HepG2 (cell line): Measurements from ENCODE around the gene MYD88. TPM values are rescaled to one million over a fixed set of nuclear protein-coding genes. Genes with fewer than 3 reads are reported as not detected.

Source experiments
- ATF2 ChIP-seq: sonication (generic); formaldehyde crosslinking; IDR thresholded peaks from 2 replicates; pipeline ENCODE4 v1.4.0; 2020; ENCODE audit warnings: missing genetic modification reagents
- CBX2 ChIP-seq, 2 experiments: fragments of 200-600 bp in 1 of 2; sonication (generic); formaldehyde crosslinking in 1 of 2; IDR thresholded peaks; 2 replicates each; pipeline versions ENCODE4 v1.7.0 to v1.8.1; 2018 to 2022; ENCODE audit warnings: low read depth in 2 of 2, low read length in 1 of 2, mild to moderate bottlenecking in 1 of 2, missing genetic modification reagents in 1 of 2
- EP300 ChIP-seq, 3 experiments: sonication (generic) in 1 of 3; formaldehyde crosslinking in 1 of 3; IDR thresholded peaks; 2 replicates each; pipeline versions ENCODE4 v1.5.1 to v1.6.1; 2011 to 2020; ENCODE audit warnings: low read depth in 2 of 3, low read length in 2 of 3, borderline replicate concordance in 1 of 3, improper control_type of control experiment in 1 of 3, mild to moderate bottlenecking in 1 of 3, missing genetic modification reagents in 1 of 3, moderate library complexity in 1 of 3
- FIP1L1 ChIP-seq: fragments of 200-400 bp; formaldehyde crosslinking; IDR thresholded peaks from 2 replicates; pipeline ENCODE4 v1.6.1; 2018; ENCODE audit warnings: low read depth, mild to moderate bottlenecking, low read length, moderate library complexity, borderline replicate concordance; ENCODE audit not compliant: insufficient read depth
- KAT7 ChIP-seq: IDR thresholded peaks from 2 replicates; pipeline ENCODE4 v1.6.1; 2018; ENCODE audit warnings: borderline replicate concordance, missing compliant biosample characterization
- MEIS2 ChIP-seq: sonication (generic); formaldehyde crosslinking; IDR thresholded peaks from 2 replicates; pipeline ENCODE4 v1.9.0; 2021; ENCODE audit warnings: mild to moderate bottlenecking, missing genetic modification reagents
- PAF1 ChIP-seq: IDR thresholded peaks from 2 replicates; pipeline ENCODE4 v1.6.1; 2016; ENCODE audit warnings: missing genetic modification reagents, missing compliant biosample characterization
- SCMH1 ChIP-seq: sonication (generic); formaldehyde crosslinking; IDR thresholded peaks from 2 replicates; pipeline ENCODE4 v1.9.0; 2021; ENCODE audit warnings: missing genetic modification reagents, mild to moderate bottlenecking, borderline replicate concordance
- SSRP1 ChIP-seq: IDR thresholded peaks from 2 replicates; pipeline ENCODE4 v1.6.1; 2016; ENCODE audit warnings: control low read depth
- YEATS4 ChIP-seq: sonication (generic); formaldehyde crosslinking; IDR thresholded peaks from 2 replicates; pipeline ENCODE4 v1.4.0; 2020; ENCODE audit warnings: missing genetic modification reagents, borderline replicate concordance
- ZBTB39 ChIP-seq: sonication (generic); formaldehyde crosslinking; IDR thresholded peaks from 2 replicates; pipeline ENCODE4 v1.5.0; 2020; ENCODE audit warnings: missing genetic modification reagents
- ZKSCAN1 ChIP-seq: fragments of 150-350 bp; IDR thresholded peaks from 2 replicates; pipeline ENCODE4 v1.6.1; 2014; ENCODE audit warnings: low read length
- ZNF20 ChIP-seq: sonication (generic); formaldehyde crosslinking; IDR thresholded peaks from 2 replicates; pipeline ENCODE4 v1.4.0; 2020; ENCODE audit warnings: mild to moderate bottlenecking, moderate library complexity, missing genetic modification reagents
- ZNF3 ChIP-seq: IDR thresholded peaks from 2 replicates; pipeline ENCODE4 v1.7.0; 2017; ENCODE audit warnings: inconsistent platforms
- ZNF318 ChIP-seq: sonication (generic); formaldehyde crosslinking; IDR thresholded peaks from 2 replicates; pipeline ENCODE4 v1.4.0; 2020; ENCODE audit warnings: mild to moderate bottlenecking, missing genetic modification reagents
- ZNF383 ChIP-seq: sonication (generic); formaldehyde crosslinking; IDR thresholded peaks from 2 replicates; pipeline ENCODE4 v1.4.0; 2020; ENCODE audit warnings: missing genetic modification reagents, mild to moderate bottlenecking, borderline replicate concordance
- ZNF546 ChIP-seq: sonication (generic); formaldehyde crosslinking; conservative IDR thresholded peaks from 2 replicates; pipeline ENCODE4 v1.8.1; 2023; ENCODE audit warnings: mild to moderate bottlenecking, missing genetic modification reagents
- ZNF629 ChIP-seq: sonication (generic); formaldehyde crosslinking; conservative IDR thresholded peaks from 2 replicates; pipeline ENCODE4 v1.5.0; 2020; ENCODE audit warnings: missing genetic modification reagents
- ZNF878 ChIP-seq: sonication (generic); formaldehyde crosslinking; IDR thresholded peaks from 2 replicates; pipeline ENCODE4 v1.8.1; 2023; ENCODE audit warnings: mild to moderate bottlenecking, missing genetic modification reagents, moderate library complexity
- polyA plus RNA-seq, 8 experiments: library from polyadenylated mRNA; depleted of rRNA in 3 of 8; stranded (reverse) in 7 of 8; unstranded in 1 of 8; fragments of >200 nt; fragmentation: Illumina TruSeq in 4 of 8; extraction: Trizol in 4 of 8; gene quantifications; 2 replicates each; pipeline versions ENCODE4 v1.2.1 to v1.2.3, GENCODE V29; 2011 to 2016; ENCODE audit warnings: low read depth in 4 of 8, missing spikeins in 1 of 8, mixed read lengths in 1 of 8; ENCODE audit not compliant: insufficient read depth in 1 of 8
- total RNA-seq, 5 experiments: library from RNA; depleted of rRNA; stranded (reverse); fragments of >200 nt; fragmentation: Illumina TruSeq; extraction: Trizol; gene quantifications; 2 replicates each; pipeline ENCODE4 v1.2.3, GENCODE V29; 2016; ENCODE audit warnings: low read depth in 1 of 5

Gene MYD88
- total and polyA plus RNA-seq, 2 of the 13 experiments (the other 11 are each of a cell fraction or from before 2014, with no cell fraction given) = 7.6 to 32.7 TPM

GRCh38 chr3:38130631-38131065, 7.8 kb upstream of the MYD88 start (continued):
- TF ChIP-seq ZNF383 (no peak), EP300 (IDR thresholded peaks at IDR 0.05; ENCODE audit: low read depth in 2 of 2, low read length in 2 of 2) (peak in 1 of 2 experiments; percentile 77; a peak in 2 of 4 replicates), EP300 (CRISPR knock-in tag; IDR thresholded peaks at IDR 0.05; ENCODE audit: borderline replicate concordance) (no peak), ZKSCAN1 (no peak), ATF2 (CRISPR knock-in tag) (peak; percentile 37; the same call in 1 of the 2 replicates), ZBTB39 (CRISPR knock-in tag) (no peak), MEIS2 (CRISPR knock-in tag) (peak; percentile 98), YEATS4 (CRISPR knock-in tag) (peak; percentile 33; the same call in 1 of the 2 replicates), SSRP1 (CRISPR knock-in tag) (no peak), SCMH1 (CRISPR knock-in tag) (no peak), ZNF629 (CRISPR knock-in tag) (no peak), FIP1L1 (no peak), KAT7 (CRISPR knock-in tag) (no peak), ZNF546 (no peak), CBX2 (IDR thresholded peaks at IDR 0.05; ENCODE audit: low read depth, low read length) (no peak), CBX2 (CRISPR knock-in tag; IDR thresholded peaks at IDR 0.05; ENCODE audit: low read depth) (no peak), ZNF878 (CRISPR knock-in tag) (no peak), PAF1 (CRISPR knock-in tag) (no peak), ZNF3 (no peak), ZNF318 (CRISPR knock-in tag) (no peak), ZNF20 (CRISPR knock-in tag) (no peak)
